ENCODE results near the gene VPS37C.

The VPS37C gene

DNA sequence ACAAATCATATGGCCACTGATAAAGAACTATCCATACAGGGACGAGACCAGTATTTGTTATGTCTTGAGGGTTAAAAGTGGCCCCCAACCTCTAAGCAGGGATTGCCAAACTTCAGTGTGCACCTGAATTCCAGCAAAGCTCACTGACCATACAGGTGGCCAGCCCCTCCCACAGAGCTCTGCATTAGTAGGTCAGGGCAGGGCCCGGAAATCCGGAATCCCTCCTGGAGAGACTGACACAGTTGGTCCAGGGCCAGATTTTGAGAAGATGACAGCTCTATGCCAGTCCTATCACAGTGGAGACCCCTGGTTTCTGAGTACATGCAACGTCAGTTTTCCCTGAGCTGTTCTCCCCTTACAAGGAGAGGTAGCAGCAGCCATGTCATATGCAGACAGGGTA lies 20.8 kb downstream of the VPS37C start:
- Histone ChIP-seq H3K4me1 (ENCODE audit: insufficient read depth, low read length) (0 out of 2 replicates have a peak, but pooled peaks cover 5% of the 10 kb centered on the region), H3K9ac (ENCODE audit: low read depth, low read length) (no peak overlapping the region), H3K4me3 (ENCODE audit: low read length) (no peak overlapping the region), H3K27me3 (ENCODE audit: insufficient read depth, low read length) (no peaks in the 10 kb centered on the region), H3K36me3 (ENCODE audit: insufficient read depth, low read depth, low read length) (no peaks in the 10 kb centered on the region; the same call in 1 of the 2 replicates), H3K9me3 (ENCODE audit: insufficient read depth, low read depth, low read length) (no peaks in the 10 kb centered on the region), H3K27ac (ENCODE audit: low read length) (no peak overlapping the region)

DNA sequence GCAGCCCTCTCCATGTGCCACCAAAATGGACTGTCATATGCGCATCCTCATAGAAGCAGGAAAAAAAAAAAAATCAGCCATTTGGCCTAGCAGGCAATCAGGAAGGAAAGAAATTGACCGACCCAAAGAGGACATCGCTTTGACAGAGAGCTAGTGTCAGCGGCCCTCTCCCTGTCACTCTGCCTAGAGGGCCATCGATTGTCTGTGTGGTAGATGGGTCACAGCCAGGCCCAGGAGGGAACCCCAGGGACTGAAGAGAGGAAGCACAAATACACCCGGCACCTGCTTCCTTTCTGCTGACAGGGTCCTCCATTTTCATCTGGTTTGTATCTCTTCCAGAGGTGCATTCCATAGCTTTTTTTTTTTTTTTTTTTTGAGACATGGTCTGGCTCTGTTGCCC lies 21.8 kb downstream of the VPS37C start:
- H3K4me1 ChIP-seq (ENCODE audit: insufficient read depth, low read length), result 0 out of 2 replicates have a peak, but pooled peaks cover 9% of the 10 kb centered on the region
- H3K27me3 ChIP-seq (ENCODE audit: insufficient read depth, low read length), result no peaks in the 10 kb centered on the region
- H3K9me3 ChIP-seq (ENCODE audit: insufficient read depth, low read depth, low read length), result no peaks in the 10 kb centered on the region
- H3K9ac ChIP-seq (ENCODE audit: low read depth, low read length), result no peak overlapping the region
- no peaks in the 10 kb centered on the region; the same call in 1 of the 2 replicates for H3K36me3 ChIP-seq (ENCODE audit: insufficient read depth, low read depth, low read length)
- no peak overlapping the region for H3K4me3 ChIP-seq (ENCODE audit: low read length)
- H3K27ac ChIP-seq (ENCODE audit: low read length), result no peak overlapping the region

DNA sequence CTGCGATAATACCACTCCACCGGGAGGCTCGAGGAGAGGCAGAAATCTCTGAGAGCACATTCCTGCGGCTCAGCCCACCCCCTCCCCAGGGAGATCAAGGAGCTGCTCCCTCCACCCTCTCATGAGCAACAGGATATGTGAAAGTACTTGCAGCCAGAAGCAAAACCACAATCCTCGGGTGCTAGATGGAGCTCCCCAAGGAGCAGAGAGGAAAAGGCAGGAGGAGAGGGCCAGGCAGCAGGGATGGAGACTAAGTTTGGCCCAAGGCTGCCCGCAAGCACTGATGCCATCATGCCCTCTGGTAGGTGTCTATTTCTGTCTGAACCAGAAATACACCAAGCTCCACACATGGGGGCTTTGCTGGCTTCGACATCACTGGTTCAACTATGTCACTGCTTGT lies 22.3 kb downstream of the VPS37C start:
- Histone ChIP-seq H3K4me1 (ENCODE audit: insufficient read depth, low read length) (0 out of 2 replicates have a peak, but pooled peaks cover 12% of the 10 kb centered on the region), H3K4me3 (ENCODE audit: low read length) (no peak overlapping the region), H3K36me3 (ENCODE audit: insufficient read depth, low read depth, low read length) (no peaks in the 10 kb centered on the region; the same call in 1 of the 2 replicates), H3K9ac (ENCODE audit: low read depth, low read length) (no peak overlapping the region), H3K27ac (ENCODE audit: low read length) (no peak overlapping the region), H3K27me3 (ENCODE audit: insufficient read depth, low read length) (no peaks in the 10 kb centered on the region), H3K9me3 (ENCODE audit: insufficient read depth, low read depth, low read length) (no peaks in the 10 kb centered on the region)

DNA sequence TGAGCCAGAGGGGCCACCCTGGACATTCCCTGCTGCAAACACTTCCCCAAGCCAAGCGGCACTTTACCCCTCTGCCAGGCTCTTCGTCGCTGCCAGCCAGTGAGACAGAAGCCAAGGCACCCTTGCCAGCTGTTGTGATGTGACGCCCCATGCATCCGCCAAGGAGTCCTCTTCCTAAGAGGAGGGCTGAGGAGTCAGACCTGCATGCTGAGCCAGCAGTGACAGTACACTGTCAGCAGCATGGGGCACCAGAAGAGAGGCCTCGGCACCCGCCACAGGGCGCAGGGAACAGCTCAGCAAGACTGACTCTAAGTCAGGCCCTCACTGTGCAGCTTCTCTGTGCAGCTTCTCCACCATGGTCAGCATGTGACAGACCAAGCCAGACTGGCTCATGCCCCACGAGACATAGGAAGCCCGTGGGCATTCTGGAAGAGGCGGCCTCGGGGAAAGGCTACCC lies 26.4 kb downstream of the VPS37C start:
- peaks cover 9% of the 10 kb centered on the region; the same call in 1 of the 2 replicates for H3K36me3 ChIP-seq (ENCODE audit: insufficient read depth, low read depth, low read length)
- H3K4me3 ChIP-seq (ENCODE audit: low read length), result no peak overlapping the region
- H3K27ac ChIP-seq (ENCODE audit: low read length), result no peak overlapping the region
- H3K9me3 ChIP-seq (ENCODE audit: insufficient read depth, low read depth, low read length), result no peaks in the 10 kb centered on the region
- no peak overlapping the region for H3K9ac ChIP-seq (ENCODE audit: low read depth, low read length)
- 0 out of 2 replicates have a peak, but pooled peaks cover 12% of the 10 kb centered on the region for H3K4me1 ChIP-seq (ENCODE audit: insufficient read depth, low read length)
- H3K27me3 ChIP-seq (ENCODE audit: insufficient read depth, low read length), result no peaks in the 10 kb centered on the region

DNA sequence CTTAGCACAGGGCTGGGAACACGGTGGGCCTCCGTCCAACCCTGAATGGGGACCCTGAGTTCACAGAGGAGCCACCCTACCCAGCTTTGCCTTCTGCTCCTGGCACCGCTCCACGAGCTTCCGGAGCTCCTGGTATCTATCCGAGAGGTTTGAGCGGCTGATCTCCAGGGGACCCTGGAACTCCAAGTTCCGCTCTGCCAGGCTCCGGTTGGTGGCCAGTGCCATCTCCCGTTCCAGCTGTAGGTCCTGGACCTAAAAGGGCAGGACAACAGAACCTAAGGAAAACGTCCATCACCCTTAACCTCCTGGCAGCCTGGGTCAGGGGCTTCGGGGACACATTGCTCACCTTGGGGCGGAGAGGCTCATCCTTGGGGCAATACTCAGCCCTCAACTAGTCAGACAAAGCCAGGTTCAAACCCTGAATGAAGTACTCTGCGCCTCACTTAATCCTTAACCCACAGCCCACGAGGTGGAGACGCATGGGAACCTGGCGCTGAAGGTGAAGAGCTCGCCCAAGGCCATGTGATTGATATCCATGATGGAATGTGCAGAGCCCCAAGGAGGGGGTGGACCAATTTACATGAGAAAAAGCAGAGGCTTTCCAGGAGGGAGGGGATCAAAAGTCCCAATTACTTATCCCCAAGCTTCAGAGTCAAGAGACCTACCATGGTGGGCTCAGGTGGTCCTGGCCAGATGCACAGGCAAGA lies 27.1 kb downstream of the VPS37C start:
- Histone ChIP-seq H3K4me3 (ENCODE audit: low read length) (no peak overlapping the region), H3K36me3 (ENCODE audit: insufficient read depth, low read depth, low read length) (peaks cover 9% of the 10 kb centered on the region; the same call in 1 of the 2 replicates), H3K9me3 (ENCODE audit: insufficient read depth, low read depth, low read length) (no peaks in the 10 kb centered on the region), H3K4me1 (ENCODE audit: insufficient read depth, low read length) (peaks cover 13% of the 10 kb centered on the region; the same call in 1 of the 2 replicates), H3K9ac (ENCODE audit: low read depth, low read length) (no peak overlapping the region), H3K27ac (ENCODE audit: low read length) (no peak overlapping the region), H3K27me3 (ENCODE audit: insufficient read depth, low read length) (no peaks in the 10 kb centered on the region)

DNA sequence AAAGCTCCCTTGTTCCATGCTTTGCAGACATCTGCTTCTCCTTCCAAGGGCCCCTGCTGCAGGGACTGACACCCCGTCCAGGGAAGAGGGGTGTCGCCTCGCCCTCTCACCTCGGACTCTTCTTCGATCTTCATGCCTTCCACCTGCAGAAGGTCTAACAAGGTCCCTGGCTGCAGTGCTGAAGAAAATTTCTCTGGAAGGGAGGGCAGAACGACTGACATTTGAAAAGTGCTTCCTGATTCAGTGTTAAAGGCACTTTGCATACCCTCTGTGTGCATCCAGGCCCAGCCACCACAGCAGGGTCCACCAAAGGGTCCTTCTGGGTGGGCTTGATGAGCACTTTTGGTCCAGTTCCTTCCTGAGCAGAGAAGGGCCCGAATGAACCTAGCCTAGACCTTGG lies 28.1 kb downstream of the VPS37C start:
- Histone ChIP-seq H3K4me3 (ENCODE audit: low read length) (no peak overlapping the region), H3K9me3 (ENCODE audit: insufficient read depth, low read depth, low read length) (no peaks in the 10 kb centered on the region), H3K36me3 (ENCODE audit: insufficient read depth, low read depth, low read length) (peaks cover 9% of the 10 kb centered on the region; the same call in 1 of the 2 replicates), H3K27ac (ENCODE audit: low read length) (no peak overlapping the region), H3K9ac (ENCODE audit: low read depth, low read length) (no peak overlapping the region), H3K4me1 (ENCODE audit: insufficient read depth, low read length) (peaks cover 10% of the 10 kb centered on the region; the same call in 1 of the 2 replicates), H3K27me3 (ENCODE audit: insufficient read depth, low read length) (no peaks in the 10 kb centered on the region)

DNA sequence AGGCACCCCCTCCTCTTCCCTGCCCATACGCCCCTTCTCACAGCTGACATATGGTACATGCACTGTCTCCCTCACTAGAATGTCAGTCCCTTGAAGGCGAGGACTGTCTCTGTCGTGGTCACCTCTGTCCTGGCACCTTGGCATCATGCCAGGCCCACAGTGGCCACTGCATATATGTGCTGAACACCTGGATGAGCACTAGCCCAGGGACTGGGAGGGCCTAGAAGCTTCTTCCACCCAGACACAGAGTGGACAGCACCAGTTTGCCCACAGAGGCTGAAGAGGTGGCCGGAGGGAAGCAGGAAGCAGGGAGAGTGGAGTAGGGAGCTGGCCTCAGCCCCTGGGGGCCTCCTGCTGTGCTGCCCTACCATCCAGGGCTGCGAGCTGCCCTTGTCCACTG lies 28.6 kb downstream of the VPS37C start:
- no peak overlapping the region for H3K4me3 ChIP-seq (ENCODE audit: low read length)

DNA sequence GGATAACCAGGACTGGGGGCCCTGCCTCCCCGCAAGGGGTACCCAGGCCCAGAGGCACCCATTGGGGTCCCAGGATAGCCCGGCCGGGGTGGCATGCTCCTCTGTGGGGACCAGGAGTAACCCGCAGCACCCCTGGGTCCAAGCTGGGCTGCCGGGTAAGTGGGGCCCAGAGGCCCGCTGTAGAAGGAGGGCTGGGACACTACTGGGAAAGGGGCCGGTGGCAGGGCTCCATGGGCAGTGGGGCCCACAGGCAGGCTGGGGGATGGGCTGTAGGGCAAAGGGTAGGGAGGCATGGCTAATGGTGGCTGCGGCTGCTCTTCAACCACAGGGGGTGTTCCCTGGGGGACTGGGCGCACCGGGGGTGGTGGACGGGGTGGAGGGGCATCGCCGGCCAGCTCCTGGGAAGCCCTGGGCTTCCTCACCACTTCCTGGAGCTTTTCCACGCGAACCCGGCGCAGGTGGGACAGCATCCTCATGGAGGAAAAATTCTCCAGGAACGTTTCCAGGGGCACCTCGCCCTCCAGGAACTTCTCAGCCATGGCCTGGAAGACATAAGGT lies 29.1 kb downstream of the VPS37C start:
- no peaks in the 10 kb centered on the region for H3K9me3 ChIP-seq (ENCODE audit: insufficient read depth, low read depth, low read length)
- H3K4me1 ChIP-seq (ENCODE audit: insufficient read depth, low read length), result peaks cover 10% of the 10 kb centered on the region; the same call in 1 of the 2 replicates
- H3K4me3 ChIP-seq (ENCODE audit: low read length), result no peak overlapping the region
- H3K27ac ChIP-seq (ENCODE audit: low read length), result no peak overlapping the region
- no peaks in the 10 kb centered on the region for H3K27me3 ChIP-seq (ENCODE audit: insufficient read depth, low read length)
- H3K9ac ChIP-seq (ENCODE audit: low read depth, low read length), result no peak overlapping the region
- peaks cover 9% of the 10 kb centered on the region; the same call in 1 of the 2 replicates for H3K36me3 ChIP-seq (ENCODE audit: insufficient read depth, low read depth, low read length)

More for the DNA sequence above, 28.6 kb downstream of the VPS37C start:
- Histone ChIP-seq H3K4me1 (ENCODE audit: insufficient read depth, low read length) (peaks cover 10% of the 10 kb centered on the region; the same call in 1 of the 2 replicates), H3K36me3 (ENCODE audit: insufficient read depth, low read depth, low read length) (peaks cover 9% of the 10 kb centered on the region; the same call in 1 of the 2 replicates), H3K27me3 (ENCODE audit: insufficient read depth, low read length) (no peaks in the 10 kb centered on the region), H3K9ac (ENCODE audit: low read depth, low read length) (no peak overlapping the region), H3K9me3 (ENCODE audit: insufficient read depth, low read depth, low read length) (no peaks in the 10 kb centered on the region), H3K27ac (ENCODE audit: low read length) (no peak overlapping the region)

DNA sequence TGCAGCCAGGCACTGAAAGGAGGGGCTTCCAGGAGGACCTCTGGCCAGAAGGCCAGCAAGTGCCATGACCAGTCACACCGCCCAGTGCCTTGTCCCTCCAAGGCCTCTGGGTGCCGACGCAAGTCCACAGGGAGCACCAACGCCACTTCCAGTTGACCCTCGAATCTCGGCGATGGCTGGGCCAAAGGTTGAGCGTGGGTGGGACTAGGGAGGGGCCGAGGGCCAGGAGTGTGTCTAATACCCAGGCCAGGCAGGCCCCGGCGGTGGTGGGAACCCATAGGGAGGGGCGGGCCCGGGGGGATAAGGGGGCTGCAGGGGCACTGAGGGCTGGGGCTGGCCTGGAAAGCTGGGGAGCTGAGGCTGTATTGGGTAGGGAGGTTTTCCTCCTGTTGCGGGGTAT lies 29.6 kb downstream of the VPS37C start:
- H3K4me3 ChIP-seq (ENCODE audit: low read length), result no peak overlapping the region

DNA sequence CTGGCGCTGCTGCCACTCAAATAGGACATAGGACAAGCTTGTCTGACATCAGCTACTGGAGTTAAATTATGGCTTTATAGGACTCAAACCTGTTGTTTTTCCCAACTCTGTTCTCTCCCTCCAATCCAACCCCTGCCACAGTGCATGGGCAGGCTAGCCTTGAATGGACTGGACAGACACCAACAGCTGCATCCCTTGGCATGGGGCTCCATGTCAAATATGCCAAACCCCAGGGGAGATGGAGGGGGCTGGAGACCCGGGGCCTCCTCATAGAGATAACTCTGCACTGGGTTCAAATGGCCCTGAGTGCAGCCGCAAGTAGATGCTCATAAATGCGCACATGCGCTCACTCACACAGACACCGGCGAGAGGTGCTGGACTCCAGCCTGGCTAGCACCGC lies 30.0 kb downstream of the VPS37C start:
- peaks cover 9% of the 10 kb centered on the region; the same call in 1 of the 2 replicates for H3K36me3 ChIP-seq (ENCODE audit: insufficient read depth, low read depth, low read length)
- no peaks in the 10 kb centered on the region for H3K9me3 ChIP-seq (ENCODE audit: insufficient read depth, low read depth, low read length)
- no peak overlapping the region for H3K9ac ChIP-seq (ENCODE audit: low read depth, low read length)
- H3K27me3 ChIP-seq (ENCODE audit: insufficient read depth, low read length), result no peaks in the 10 kb centered on the region
- H3K27ac ChIP-seq (ENCODE audit: low read length), result no peak overlapping the region
- no peak overlapping the region for H3K4me3 ChIP-seq (ENCODE audit: low read length)
- H3K4me1 ChIP-seq (ENCODE audit: insufficient read depth, low read length), result peaks cover 10% of the 10 kb centered on the region; the same call in 1 of the 2 replicates

More for the DNA sequence above, 29.6 kb downstream of the VPS37C start:
- no peak overlapping the region for H3K27ac ChIP-seq (ENCODE audit: low read length)
- H3K9ac ChIP-seq (ENCODE audit: low read depth, low read length), result no peak overlapping the region
- H3K36me3 ChIP-seq (ENCODE audit: insufficient read depth, low read depth, low read length), result peaks cover 9% of the 10 kb centered on the region; the same call in 1 of the 2 replicates
- H3K4me1 ChIP-seq (ENCODE audit: insufficient read depth, low read length), result peaks cover 10% of the 10 kb centered on the region; the same call in 1 of the 2 replicates
- H3K9me3 ChIP-seq (ENCODE audit: insufficient read depth, low read depth, low read length), result no peaks in the 10 kb centered on the region
- no peaks in the 10 kb centered on the region for H3K27me3 ChIP-seq (ENCODE audit: insufficient read depth, low read length)

DNA sequence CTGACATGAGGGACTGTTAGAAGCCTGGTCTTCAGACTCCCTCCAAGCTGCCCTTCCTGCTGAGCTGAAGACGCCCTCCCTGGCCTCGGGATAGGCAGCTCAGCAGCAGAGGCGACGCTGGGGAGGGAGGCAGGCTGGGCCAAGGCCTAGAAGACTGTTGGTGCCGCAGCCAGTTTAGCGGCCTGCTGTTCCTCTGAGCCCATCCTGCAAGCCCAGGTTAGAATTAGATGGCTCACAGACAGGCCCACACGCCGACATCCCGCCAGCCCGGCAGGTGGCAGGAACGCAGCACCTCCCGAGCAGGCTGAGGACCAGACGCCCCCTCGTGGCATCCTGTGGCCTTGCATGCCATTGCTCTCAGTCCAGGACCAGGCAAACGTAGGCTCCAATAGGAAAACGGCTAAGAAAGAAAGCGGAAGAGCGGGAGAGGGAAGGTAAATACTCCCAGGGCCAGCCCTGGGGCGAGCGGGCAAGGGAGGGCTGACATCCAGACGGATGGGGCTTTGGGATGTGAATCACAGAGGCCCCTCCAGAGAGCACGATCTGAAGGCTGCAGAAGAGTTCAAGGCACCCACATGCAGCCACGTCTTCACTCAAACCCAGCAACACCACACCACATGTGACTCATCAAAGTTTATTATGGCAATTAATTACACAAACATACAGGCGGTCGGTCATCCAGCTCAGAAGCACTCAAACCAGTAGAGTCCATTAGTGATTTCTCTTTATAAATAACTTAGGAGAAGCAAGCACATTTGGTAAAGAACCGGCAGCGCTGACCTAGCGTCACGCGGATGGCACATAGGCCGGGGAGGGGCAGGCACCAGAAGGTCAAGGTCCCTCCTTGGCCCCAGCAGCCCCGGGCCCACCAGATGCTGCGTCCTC lies 31.3 kb downstream of the VPS37C start:
- no peaks in the 10 kb centered on the region for H3K9me3 ChIP-seq (ENCODE audit: insufficient read depth, low read depth, low read length)
- H3K9ac ChIP-seq (ENCODE audit: low read depth, low read length), result no peak overlapping the region; the same call in 1 of the 2 replicates
- peaks cover 9% of the 10 kb centered on the region; the same call in 1 of the 2 replicates for H3K36me3 ChIP-seq (ENCODE audit: insufficient read depth, low read depth, low read length)
- H3K27ac ChIP-seq (ENCODE audit: low read length), result no peak overlapping the region
- H3K4me1 ChIP-seq (ENCODE audit: insufficient read depth, low read length), result peaks cover 10% of the 10 kb centered on the region; the same call in 1 of the 2 replicates
- no peak overlapping the region for H3K4me3 ChIP-seq (ENCODE audit: low read length)
- H3K27me3 ChIP-seq (ENCODE audit: insufficient read depth, low read length), result no peaks in the 10 kb centered on the region
